Urothelium cell line (cell line): ENCODE results near the gene KIF12.
"Not testable (repeated sequence)": the region's sequence is repeated elsewhere in the genome, so short reads cannot be mapped to it uniquely, and the experiment has no call there.

Source experiments
- DNase-seq: peaks from one replicate; pipeline ENCODE4 v3.0.0; 2011; ENCODE audit warnings: low spot score, mixed read lengths
- FAIRE-seq: peaks from 2 replicates; lab custom pipeline; 2011; peaks lifted over from hg19 to GRCh38; lab: Jason Lieb, UNC

KIF12 gene

GRCh38 chr9:114049441-114050225 is 49.5 kb downstream of the KIF12 start:
- FAIRE-seq (no peak), DNase-seq (no peak)

GRCh38 chr9:114048533-114049415 is 50.3 kb downstream of the KIF12 start:
- DNase-seq (no peak), FAIRE-seq (no peak)

GRCh38 chr9:114047717-114048116 is 51.4 kb downstream of the KIF12 start:
- FAIRE-seq = no peak
- DNase-seq = peak; percentile 17

GRCh38 chr9:114046875-114047274 is 52.2 kb downstream of the KIF12 start:
- FAIRE-seq (no peak), DNase-seq (no peak)

GRCh38 chr9:114046237-114046755 is 52.8 kb downstream of the KIF12 start:
- no peak for FAIRE-seq
- DNase-seq = no peak

GRCh38 chr9:114043660-114044059 is 55.4 kb downstream of the KIF12 start:
- not testable (repeated sequence) for DNase-seq, FAIRE-seq
